GM18858 (cell line): ENCODE data around the gene ABHD2.
A peak's percentile ranks its signal among the peaks of the same experiment; 100 is the strongest.
"Not testable (repeated sequence)": the region's sequence is repeated elsewhere in the genome, so short reads cannot be mapped to it uniquely, and the experiment has no call there.

Experiments used
- ATAC-seq: cut with Tn5 transposase; IDR thresholded peaks from one replicate; pipeline ENCODE4 v1.9.1; 2021; ENCODE audit not compliant: unreplicated experiment

The ABHD2 gene

DNA sequence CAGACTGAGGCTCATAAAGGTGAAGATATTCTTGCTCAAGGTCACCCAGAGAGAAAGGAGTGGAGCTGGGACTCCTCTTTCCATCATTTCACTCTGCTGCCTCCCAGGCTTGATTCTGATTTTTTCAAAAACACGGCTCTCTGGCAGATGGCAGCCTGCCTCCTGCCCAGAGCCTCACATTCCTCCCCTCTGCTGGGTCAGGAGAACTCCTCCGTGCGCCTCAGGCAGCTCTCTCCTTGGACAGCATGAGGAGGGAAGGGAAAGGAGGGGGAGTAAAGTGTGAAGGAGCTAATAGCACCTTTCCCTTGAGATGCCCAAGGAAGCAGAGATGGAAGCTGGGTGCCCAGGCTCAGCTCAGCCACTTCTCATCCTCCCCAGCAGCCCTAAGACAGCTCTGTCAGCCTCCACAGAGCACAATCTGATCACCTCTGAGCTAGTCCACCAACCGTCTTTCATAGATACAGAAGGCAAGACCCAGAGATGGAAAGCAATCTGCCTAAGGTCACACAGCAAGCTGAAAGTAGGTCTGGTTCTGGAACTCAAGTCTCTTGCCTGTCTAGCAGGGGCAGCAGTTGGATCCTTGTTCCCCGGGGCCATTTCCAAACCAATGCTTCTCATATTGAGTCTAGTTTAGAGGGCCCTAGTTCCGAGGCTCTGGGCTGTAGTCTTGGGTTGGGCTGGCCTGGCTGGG is 129.6 kb downstream of the ABHD2 start:
- no peak for ATAC-seq

DNA sequence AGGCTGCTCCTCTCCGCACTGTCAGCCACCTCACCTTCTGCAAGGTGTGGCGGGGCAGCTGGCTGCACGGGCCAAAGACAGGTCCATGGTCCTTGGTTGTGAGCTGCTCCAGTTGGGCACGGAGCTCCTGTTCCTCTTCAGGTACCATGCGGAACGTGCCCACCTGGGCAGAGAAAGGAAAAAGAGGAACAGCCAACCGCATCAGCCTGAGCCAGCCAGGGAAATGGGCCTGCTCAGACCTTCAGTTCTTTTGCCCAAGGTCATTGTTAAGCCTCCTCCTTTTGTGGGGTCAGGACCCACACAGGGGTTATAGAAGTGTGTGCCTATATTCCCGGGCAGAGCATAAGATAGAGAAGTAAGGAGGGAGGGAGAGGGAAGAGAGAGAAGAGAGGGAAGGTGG is 130.3 kb downstream of the ABHD2 start:
- ATAC-seq, result no peak

DNA sequence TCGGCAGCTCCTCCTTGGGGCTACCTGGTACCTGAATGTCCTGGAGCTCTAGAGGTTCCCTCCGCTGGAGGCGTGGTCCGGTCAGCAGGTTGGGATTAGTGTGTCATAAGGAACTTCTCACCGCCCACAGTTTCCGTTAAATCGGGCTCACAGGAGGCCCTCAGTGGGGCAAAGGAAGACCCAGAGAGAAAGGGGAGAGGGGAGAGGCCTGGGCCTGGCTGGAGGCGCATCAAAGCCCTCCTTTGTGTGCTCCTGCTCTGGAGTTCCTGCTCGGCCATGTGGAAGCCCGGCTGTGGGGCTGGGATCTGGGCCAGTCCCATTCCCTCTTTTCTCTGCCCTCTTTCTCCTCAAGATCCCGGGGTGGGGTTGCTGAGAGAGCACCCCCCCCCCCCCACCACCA is 133.3 kb downstream of the ABHD2 start, which contains the start of gene RLBP1:
Gene RLBP1 (minus strand): TSS at position 37 of the 400 bp plus-strand sequence. CDS start 2,604 bp downstream, outside the sequence.
- ATAC-seq, result no peak

DNA sequence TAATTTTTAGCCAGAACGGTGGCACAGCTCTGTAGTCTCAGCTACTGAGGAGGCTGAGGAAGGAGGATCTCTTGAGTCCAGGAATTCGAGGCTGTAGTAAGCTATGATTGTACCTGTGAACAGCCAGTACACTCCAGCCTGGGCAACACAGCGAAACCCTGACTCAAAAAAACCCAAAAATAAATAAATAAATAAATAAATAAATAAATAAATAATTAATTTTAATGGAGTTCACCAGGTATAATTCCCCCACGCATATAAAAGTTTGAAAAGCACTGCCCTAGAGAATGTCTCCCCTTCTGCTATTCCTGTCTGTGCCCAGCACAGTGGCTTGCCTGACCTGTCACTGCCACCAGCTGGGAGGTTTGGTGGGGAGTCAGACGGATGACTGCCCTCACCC is 137.3 kb downstream of the ABHD2 start:
- ATAC-seq, result no peak

GRCh38 chr15:89226359-89227221 is 138.3 kb downstream of the ABHD2 start:
- no peak for ATAC-seq

- ATAC-seq, result no peak
Observed at GRCh38 chr15:89227425-89227824, 139.2 kb downstream of the ABHD2 start.

DNA sequence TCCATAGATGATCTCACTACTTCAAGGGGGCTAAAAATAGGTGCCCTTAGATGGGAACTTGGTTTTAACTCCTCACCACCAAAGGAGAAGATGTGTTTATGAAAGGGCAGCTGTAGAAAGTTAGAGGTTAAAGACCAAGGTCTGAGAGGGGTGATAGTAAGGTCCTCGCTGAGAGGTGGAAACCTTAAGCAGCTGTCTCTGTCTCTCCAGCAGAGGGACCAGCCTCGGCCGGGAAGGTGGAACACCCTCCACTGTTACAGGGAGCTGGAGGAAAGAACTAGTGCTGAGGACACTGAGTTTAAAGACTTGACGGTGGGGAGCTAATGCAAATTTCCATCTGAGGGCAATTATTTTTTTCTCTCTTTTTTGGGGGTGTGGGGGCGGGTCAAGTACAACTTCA is 142.0 kb downstream of the ABHD2 start:
- no peak for ATAC-seq

DNA sequence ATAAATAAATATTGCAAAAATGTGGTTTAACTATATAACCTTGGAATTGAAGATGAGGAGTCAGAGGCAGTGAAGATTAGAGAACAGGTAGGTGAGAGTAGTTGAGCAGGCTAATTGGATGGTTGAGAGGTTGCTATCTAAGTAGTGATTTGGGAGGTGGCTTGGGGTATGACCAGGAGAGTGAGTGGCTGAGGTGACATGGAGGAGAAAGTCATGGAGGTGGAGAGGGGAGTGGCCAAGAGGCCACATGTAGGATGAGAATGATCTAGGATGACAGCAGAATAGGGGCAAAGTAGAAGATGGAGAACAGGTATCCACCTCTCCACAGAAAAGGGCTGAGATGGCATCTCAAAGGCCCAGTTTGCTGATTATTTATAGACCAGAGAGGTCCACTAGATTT is 143.6 kb downstream of the ABHD2 start:
- no peak for ATAC-seq

DNA sequence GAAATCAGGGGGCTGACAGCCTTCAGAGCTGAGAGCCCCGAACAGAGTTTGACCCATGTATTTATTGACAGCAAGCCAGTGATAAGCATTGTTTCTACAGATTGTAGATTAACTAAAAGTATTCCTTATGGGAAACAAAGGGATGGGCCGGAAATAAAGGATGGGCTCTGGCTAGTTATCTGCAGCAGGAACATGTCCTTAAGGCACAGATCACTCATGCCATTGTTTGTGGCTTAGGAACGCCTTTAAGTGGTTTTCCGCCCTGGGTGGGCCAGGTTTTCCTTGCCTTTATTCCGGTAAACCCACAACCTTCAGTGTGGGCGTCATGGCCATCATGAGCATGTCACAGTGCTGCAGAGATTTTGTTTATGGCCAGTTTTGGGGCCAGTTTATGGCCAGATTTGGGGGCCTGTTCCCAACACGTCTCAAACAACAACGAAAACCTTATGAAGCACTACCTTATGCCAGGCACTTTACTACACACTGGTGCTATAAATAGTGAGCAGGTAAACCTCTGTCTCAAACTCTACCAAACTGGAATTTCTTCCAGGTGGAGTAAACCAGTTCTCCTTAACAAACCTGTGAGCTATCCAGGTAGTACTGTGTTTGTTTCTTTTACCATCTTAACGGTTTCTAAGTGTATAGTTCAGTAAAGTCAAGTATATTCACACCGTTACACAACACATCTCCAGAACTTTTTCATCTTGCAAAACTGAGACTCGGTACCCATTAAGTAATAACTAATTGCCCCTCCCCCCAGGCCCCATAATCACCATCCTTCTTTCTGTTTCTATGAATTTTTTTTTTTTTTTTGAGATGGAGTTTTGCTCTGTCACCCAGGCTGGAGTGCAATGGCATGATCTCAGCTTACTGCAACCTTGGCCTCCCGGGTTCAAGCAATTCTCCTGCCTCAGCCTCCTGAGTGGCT is 151.9 kb downstream of the ABHD2 start:
- ATAC-seq, result not testable (repeated sequence)

DNA sequence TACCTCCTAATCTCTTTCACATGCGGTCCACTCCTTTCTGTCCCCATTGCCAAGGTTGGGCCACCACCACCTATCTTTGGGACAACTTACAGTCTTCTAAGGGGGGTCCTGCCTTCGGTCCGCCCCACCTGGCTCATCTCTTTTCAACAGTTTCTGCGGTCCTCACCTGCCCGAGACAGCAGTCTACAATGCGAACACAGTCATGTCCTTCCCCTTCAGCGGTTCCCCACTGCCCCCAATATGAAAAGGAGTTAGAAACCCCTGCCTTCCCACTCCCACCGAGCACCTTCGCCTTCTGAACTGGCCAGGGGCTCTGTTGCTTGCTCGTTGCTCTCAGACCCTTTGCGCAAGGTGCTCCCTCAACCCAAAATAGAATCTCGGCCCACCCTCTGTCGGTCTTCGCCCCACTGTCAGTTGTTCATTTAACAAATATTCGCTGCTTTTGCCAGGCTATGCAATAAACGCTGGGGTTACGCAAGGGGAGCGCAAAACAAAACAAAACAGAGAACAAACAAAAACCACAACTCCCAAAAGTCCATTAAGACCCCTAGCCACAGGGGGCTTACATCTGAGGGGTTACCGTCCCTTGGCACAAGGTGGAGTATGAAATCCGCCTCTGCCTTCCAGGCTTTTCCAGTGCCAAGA is 154.9 kb downstream of the ABHD2 start:
- no peak for ATAC-seq

GRCh38 chr15:89243691-89244573 is 155.7 kb downstream of the ABHD2 start, which contains the start of gene FANCI:
TSS of gene FANCI (plus strand) at chr15:89243979. CDS start at chr15:89247648, 3,669 bp downstream.
- peak; percentile 90 for ATAC-seq

- no peak for ATAC-seq
Observed at GRCh38 chr15:89244574-89244903, 156.3 kb downstream of the ABHD2 start.

DNA sequence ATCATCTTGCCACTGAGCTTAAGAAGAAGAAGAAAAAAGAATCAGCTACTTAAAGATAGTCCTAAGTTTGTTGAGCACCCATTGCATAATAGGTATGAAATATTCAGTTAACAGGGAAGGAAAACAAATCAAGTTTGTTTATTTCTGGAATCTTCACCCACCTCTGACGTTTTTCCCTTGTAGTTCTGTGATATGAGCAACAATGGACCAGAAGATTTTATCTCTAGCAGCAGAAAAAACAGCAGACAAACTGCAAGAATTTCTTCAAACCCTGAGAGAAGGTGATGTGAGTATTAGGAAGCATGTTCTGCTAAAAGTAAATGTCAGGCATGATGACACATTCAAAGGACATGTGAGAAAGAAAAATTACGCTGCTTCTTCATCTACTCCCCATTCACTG is 159.2 kb downstream of the ABHD2 start:
- no peak for ATAC-seq

GRCh38 chr15:89248584-89248983 is 160.3 kb downstream of the ABHD2 start:
- ATAC-seq, result no peak

DNA sequence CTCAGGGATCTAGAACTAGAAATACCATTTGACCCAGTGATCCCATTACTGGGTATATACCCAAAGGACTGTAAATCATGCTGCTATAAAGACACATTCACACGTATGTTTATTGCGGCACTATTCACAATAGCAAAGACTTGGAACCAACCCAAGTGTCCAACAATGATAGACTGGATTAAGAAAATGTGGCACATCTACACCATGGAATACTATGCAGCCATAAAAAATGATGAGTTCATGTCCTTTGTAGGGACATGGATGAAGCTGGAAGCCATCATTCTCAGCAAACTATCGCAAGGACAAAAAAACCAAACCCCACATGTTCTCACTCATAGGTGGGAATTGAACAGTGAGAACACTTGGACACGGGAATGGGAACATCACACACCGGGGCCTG is 161.9 kb downstream of the ABHD2 start:
- ATAC-seq, result not testable (repeated sequence)
